ENCODE results near the gene PLPP4.
"Not testable (repeated sequence)": the region's sequence is repeated elsewhere in the genome, so short reads cannot be mapped to it uniquely, and the experiment has no call there.

Gene PLPP4

GRCh38 chr10:120492346-120492745 lies 35.3 kb downstream of the PLPP4 start:
- no peak for DNase-seq

GRCh38 chr10:120493411-120494312 lies 36.6 kb downstream of the PLPP4 start:
- no peak for DNase-seq

- DNase-seq = no peak
These were observed 37.3 kb downstream of the PLPP4 start for GRCh38 chr10:120494313-120494710.

- no peak for DNase-seq
These were observed 38.4 kb downstream of the PLPP4 start for GRCh38 chr10:120495226-120496009.

- DNase-seq = no peak
These were observed 42.9 kb downstream of the PLPP4 start for GRCh38 chr10:120499883-120500282.

GRCh38 chr10:120503689-120504088 lies 46.7 kb downstream of the PLPP4 start:
- no peak for DNase-seq

- not testable (repeated sequence) for DNase-seq
These were observed 47.2 kb downstream of the PLPP4 start for GRCh38 chr10:120504227-120504626.

- no peak for DNase-seq
These were observed 48.0 kb downstream of the PLPP4 start for GRCh38 chr10:120505056-120505455.

GRCh38 chr10:120505866-120506265 lies 48.8 kb downstream of the PLPP4 start:
- no peak for DNase-seq

- no peak for DNase-seq
These were observed 49.6 kb downstream of the PLPP4 start for GRCh38 chr10:120506674-120507073.

- no peak for DNase-seq
These were observed 50.1 kb downstream of the PLPP4 start for GRCh38 chr10:120507175-120507574.

GRCh38 chr10:120507651-120508050 lies 50.6 kb downstream of the PLPP4 start:
- DNase-seq = no peak

GRCh38 chr10:120508393-120508792 lies 51.4 kb downstream of the PLPP4 start:
- no peak for DNase-seq

GRCh38 chr10:120508966-120509365 lies 51.9 kb downstream of the PLPP4 start:
- DNase-seq = no peak

GRCh38 chr10:120511165-120511564 lies 54.1 kb downstream of the PLPP4 start:
- DNase-seq = no peak

- no peak for DNase-seq
These were observed 56.3 kb downstream of the PLPP4 start for GRCh38 chr10:120513307-120513796.

GRCh38 chr10:120514035-120514620 lies 57.1 kb downstream of the PLPP4 start:
- DNase-seq = no peak

- DNase-seq = no peak
These were observed 57.9 kb downstream of the PLPP4 start for GRCh38 chr10:120514959-120515358.

GRCh38 chr10:120515741-120516140 lies 58.7 kb downstream of the PLPP4 start:
- no peak for DNase-seq

GRCh38 chr10:120516426-120516825 lies 59.4 kb downstream of the PLPP4 start:
- no peak for DNase-seq

GRCh38 chr10:120517196-120517595 lies 60.2 kb downstream of the PLPP4 start:
- no peak for DNase-seq

- DNase-seq = no peak
These were observed 61.0 kb downstream of the PLPP4 start for GRCh38 chr10:120517881-120518484.

GRCh38 chr10:120521880-120522279 lies 64.9 kb downstream of the PLPP4 start:
- DNase-seq = no peak
